Activated CD8-positive, alpha-beta T cell treated with anti-CD3 and anti-CD28 coated beads for 36 hours (primary cell): ENCODE results near the gene IFI44L. TPM values are rescaled to one million over a fixed set of nuclear protein-coding genes. Genes with fewer than 3 reads are reported as not detected.

Experiments used
- ATAC-seq: fragments of 200-7000 bp; cut with Tn5 transposase; one replicate; pipeline ENCODE4 v1.10.0; 2021; ENCODE audit warnings: mild to moderate bottlenecking, moderate library complexity
- CTCF ChIA-PET: fragments of 350-600 bp; sonication (Branson Sonifier 250); formaldehyde crosslinking; loops from one replicate; lab custom pipeline; 2021; ENCODE audit warnings: antibody characterized with exemption; lab: Charles Lee
- POLR2A ChIA-PET: fragments of 350-600 bp; sonication (Branson Sonifier 250); formaldehyde crosslinking; loops from one replicate; lab custom pipeline; 2021; ENCODE audit warnings: antibody characterized with exemption; lab: Charles Lee
- DNase-seq: peaks from one replicate; pipeline ENCODE4 v3.0.0-alpha.2; 2020
- H3K27ac Mint-ChIP-seq: one replicate; pipeline ENCODE4 v1.8.0; 2021; ENCODE audit warnings: mild to moderate bottlenecking, mixed read lengths
- H3K27me3 Mint-ChIP-seq: one replicate; pipeline ENCODE4 v1.8.0; 2021; ENCODE audit warnings: mixed read lengths
- H3K36me3 Mint-ChIP-seq: one replicate; pipeline ENCODE4 v1.8.0; 2021; ENCODE audit warnings: low read depth, mixed read lengths
- H3K4me1 Mint-ChIP-seq: one replicate; pipeline ENCODE4 v1.8.0; 2021; ENCODE audit warnings: low read depth, mixed read lengths
- H3K4me3 Mint-ChIP-seq: one replicate; pipeline ENCODE4 v1.8.0; 2021; ENCODE audit warnings: mild to moderate bottlenecking, moderate library complexity, mixed read lengths
- H3K9me3 Mint-ChIP-seq: one replicate; pipeline ENCODE4 v1.8.0; 2021; ENCODE audit warnings: mixed read lengths
- intact Hi-C: fragments of 100-400 bp; cut with micrococcal nuclease; formaldehyde crosslinking; loops from one replicate; pipeline ENCODE4 v1.10.0; 2022
- total RNA-seq, 2 experiments: library from RNA; stranded (reverse); gene quantifications; one replicate each; pipeline ENCODE4 v1.2.3, GENCODE V29; 2021
- TF ChIP-seq, protein P1 (sequence below): fragments of 200-600 bp; IDR thresholded peaks from one replicate; pipeline ENCODE4 v1.8.0; 2022; ENCODE audit warnings: antibody characterized with exemption, mild to moderate bottlenecking

The IFI44L gene
- total RNA-seq, 2 experiments from 2014 or later, result 22.4 to 22.5 TPM

DNA sequence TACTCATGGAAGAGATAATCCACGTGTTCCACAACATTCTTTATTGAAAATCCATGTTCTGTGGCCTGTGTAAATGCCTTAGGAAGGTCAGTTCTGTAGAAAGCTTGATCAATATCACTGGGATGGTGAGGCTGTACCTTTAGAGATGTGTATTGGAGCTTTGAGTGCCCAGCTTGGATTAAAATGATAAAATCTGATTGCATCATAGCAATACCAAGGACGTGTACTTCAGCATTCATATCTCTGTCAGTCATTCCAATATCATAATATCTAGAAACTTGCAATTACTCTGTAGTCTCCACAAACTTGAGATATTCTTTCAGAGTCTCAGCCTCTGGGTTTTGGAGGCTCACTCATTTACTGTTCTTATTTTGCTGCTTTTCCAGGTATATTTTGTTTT lies 61.0 kb downstream of the IFI44L start:
- Mint-ChIP-seq H3K9me3 (no peaks in the 10 kb centered on the region), H3K27me3 (peaks cover 4% of the 10 kb centered on the region), H3K27ac (no peak overlapping the region), H3K4me1 (peaks cover 4% of the 10 kb centered on the region), H3K36me3 (no peaks in the 10 kb centered on the region), H3K4me3 (no peak overlapping the region)
- TF ChIP-seq, protein P1, sequence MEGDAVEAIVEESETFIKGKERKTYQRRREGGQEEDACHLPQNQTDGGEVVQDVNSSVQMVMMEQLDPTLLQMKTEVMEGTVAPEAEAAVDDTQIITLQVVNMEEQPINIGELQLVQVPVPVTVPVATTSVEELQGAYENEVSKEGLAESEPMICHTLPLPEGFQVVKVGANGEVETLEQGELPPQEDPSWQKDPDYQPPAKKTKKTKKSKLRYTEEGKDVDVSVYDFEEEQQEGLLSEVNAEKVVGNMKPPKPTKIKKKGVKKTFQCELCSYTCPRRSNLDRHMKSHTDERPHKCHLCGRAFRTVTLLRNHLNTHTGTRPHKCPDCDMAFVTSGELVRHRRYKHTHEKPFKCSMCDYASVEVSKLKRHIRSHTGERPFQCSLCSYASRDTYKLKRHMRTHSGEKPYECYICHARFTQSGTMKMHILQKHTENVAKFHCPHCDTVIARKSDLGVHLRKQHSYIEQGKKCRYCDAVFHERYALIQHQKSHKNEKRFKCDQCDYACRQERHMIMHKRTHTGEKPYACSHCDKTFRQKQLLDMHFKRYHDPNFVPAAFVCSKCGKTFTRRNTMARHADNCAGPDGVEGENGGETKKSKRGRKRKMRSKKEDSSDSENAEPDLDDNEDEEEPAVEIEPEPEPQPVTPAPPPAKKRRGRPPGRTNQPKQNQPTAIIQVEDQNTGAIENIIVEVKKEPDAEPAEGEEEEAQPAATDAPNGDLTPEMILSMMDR, result no peak
- intact Hi-C loops, result no loop called here
- DNase-seq (no peak), ATAC-seq (no peak)
- CTCF ChIA-PET, result interaction anchor here (1.1 to 2.1 kb wide), 2 partner anchors 16 to 64 kb away, joined by 3 to 9 read pairs; no protein-coding TSS in a partner anchor
- POLR2A ChIA-PET, result no interaction called here

- intact Hi-C loops, result no loop called here
- TF ChIP-seq, protein P1, result no peak
Measured at GRCh38 chr1:78682496-78682895, 62.2 kb downstream of the IFI44L start.

GRCh38 chr1:78683079-78683478 lies 62.8 kb downstream of the IFI44L start:
- ChIA-PET POLR2A (no interaction called here), CTCF (interaction anchor here (1.3 to 1.7 kb wide), 3 partner anchors 66 to 537 kb away, joined by 3 to 7 read pairs (median 3); no protein-coding TSS in a partner anchor)
- TF ChIP-seq, protein P1, result no peak

More at GRCh38 chr1:78682496-78682895, 62.2 kb downstream of the IFI44L start:
- ChIA-PET CTCF (interaction anchor here (1.7 to 2.1 kb wide), 2 partner anchors 65 to 537 kb away, joined by 3 to 9 read pairs; no protein-coding TSS in a partner anchor), POLR2A (no interaction called here)
- no peak for DNase-seq
- Mint-ChIP-seq H3K4me3 (no peak overlapping the region), H3K4me1 (peaks cover 4% of the 10 kb centered on the region), H3K27ac (no peak overlapping the region), H3K9me3 (no peaks in the 10 kb centered on the region), H3K27me3 (peaks cover 4% of the 10 kb centered on the region), H3K36me3 (no peaks in the 10 kb centered on the region)
- ATAC-seq, result no peak

DNA sequence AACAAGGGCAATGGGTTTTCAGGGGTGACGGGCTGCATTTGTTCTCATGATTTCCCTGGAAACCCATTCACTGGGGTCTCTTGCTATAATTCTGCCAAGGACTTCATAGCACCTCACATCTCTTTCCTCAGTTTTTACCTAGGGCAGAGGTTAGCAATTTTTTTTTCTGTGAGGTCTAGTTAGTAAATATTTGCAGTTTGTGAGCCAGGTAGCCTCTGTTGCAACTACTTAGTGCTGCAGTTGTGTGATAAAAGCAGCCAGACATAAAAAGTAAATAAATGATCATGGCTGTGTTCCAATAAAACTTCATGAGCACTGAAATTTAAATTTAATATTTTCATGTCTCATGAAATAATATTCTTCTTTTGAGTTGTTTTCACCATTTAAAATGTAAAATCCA lies 67.1 kb downstream of the IFI44L start:
- intact Hi-C loops, result no loop called here
- no peak for DNase-seq
- H3K4me3 Mint-ChIP-seq, result no peak overlapping the region
- H3K9me3 Mint-ChIP-seq, result no peaks in the 10 kb centered on the region
- ChIA-PET CTCF (no interaction called here), POLR2A (no interaction called here)
- TF ChIP-seq, protein P1, result no peak
- peaks cover 7% of the 10 kb centered on the region for H3K27me3 Mint-ChIP-seq
- H3K4me1 Mint-ChIP-seq, result no peaks in the 10 kb centered on the region
- no peak for ATAC-seq
- H3K36me3 Mint-ChIP-seq, result no peaks in the 10 kb centered on the region
- no peak overlapping the region for H3K27ac Mint-ChIP-seq

More at GRCh38 chr1:78683079-78683478, 62.8 kb downstream of the IFI44L start:
- ATAC-seq (no peak), DNase-seq (no peak)
- no peaks in the 10 kb centered on the region for H3K9me3 Mint-ChIP-seq
- intact Hi-C loops, result no loop called here
- peaks cover 4% of the 10 kb centered on the region for H3K4me1 Mint-ChIP-seq
- H3K36me3 Mint-ChIP-seq, result no peaks in the 10 kb centered on the region
- H3K27ac Mint-ChIP-seq, result no peak overlapping the region
- peaks cover 4% of the 10 kb centered on the region for H3K27me3 Mint-ChIP-seq
- no peak overlapping the region for H3K4me3 Mint-ChIP-seq

DNA sequence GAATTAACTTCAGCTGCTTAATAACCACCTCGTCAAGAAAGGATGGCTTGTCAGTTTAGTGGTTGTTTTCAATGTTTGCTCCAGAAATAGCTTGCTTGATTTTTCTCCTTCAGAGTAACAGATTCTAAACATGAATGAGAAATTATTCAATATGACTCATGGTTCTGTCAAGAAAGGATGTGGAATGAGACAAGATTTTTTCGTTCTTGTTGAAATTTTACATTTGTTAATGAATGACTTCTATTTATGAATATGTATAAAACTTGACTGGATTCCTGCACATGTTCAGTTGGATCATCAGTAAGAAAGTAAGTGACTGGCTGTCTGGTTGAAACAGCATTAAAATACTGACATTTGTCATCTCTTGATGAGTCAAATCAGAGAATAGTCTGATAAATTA lies 67.7 kb downstream of the IFI44L start:
- Mint-ChIP-seq H3K27me3 (peaks cover 7% of the 10 kb centered on the region), H3K4me3 (no peak overlapping the region), H3K36me3 (no peaks in the 10 kb centered on the region), H3K27ac (no peak overlapping the region), H3K9me3 (no peaks in the 10 kb centered on the region), H3K4me1 (no peaks in the 10 kb centered on the region)
- CTCF ChIA-PET, result no interaction called here
- TF ChIP-seq, protein P1, result no peak
- POLR2A ChIA-PET, result no interaction called here
- ATAC-seq (no peak), DNase-seq (no peak)
- intact Hi-C loops, result no loop called here
